Right ventricle myocardium inferior (tissue), 1 donor: Measurements from ENCODE around the gene TBX15. TPM values are rescaled to one million over a fixed set of nuclear protein-coding genes. Genes with fewer than 3 reads are reported as not detected.

Experiments used
- ATAC-seq: fragments of 200-7000 bp; cut with Tn5 transposase; one replicate; pipeline ENCODE4 v1.9.1; 2020; ENCODE audit warnings: mild to moderate bottlenecking, moderate library complexity
- DNase-seq: peaks from one replicate; pipeline ENCODE4 v3.0.0; 2021; ENCODE audit errors: missing footprints
- intact Hi-C: fragments of 100-400 bp; cut with DNase I; formaldehyde crosslinking; loops from one replicate; pipeline ENCODE4 v1.11.0; 2022
- total RNA-seq: library from RNA; stranded (reverse); fragmentation: NEBNext Ultra II Directional; extraction: Animal tissue kit (Norgen Biotek cat#: 25700); gene quantifications from one replicate; pipeline ENCODE4 v1.2.1, GENCODE V29; 2021
- donor health status: DM: no; HTN: yes; CAD: no; lungs with severe emphysema.

The TBX15 gene
- total RNA-seq, 1 donor from 2014 or later, result 0.43 TPM

GRCh38 chr1:118947003-118947765 is 41.0 kb downstream of the TBX15 start:
- ATAC-seq (no peak), DNase-seq (no peak)
- intact Hi-C loops, result no loop called here

- ATAC-seq (no peak), DNase-seq (no peak)
- intact Hi-C loops, result no loop called here
Observed at GRCh38 chr1:118945489-118945888, 42.7 kb downstream of the TBX15 start.

- no peak for ATAC-seq
- DNase-seq, result no peak
- intact Hi-C loops, result no loop called here
Observed at GRCh38 chr1:118944546-118944945, 43.6 kb downstream of the TBX15 start.

GRCh38 chr1:118944133-118944532 is 44.0 kb downstream of the TBX15 start:
- no peak for ATAC-seq
- intact Hi-C loops, result no loop called here

GRCh38 chr1:118940957-118941356 is 47.2 kb downstream of the TBX15 start:
- ATAC-seq, result no peak
- intact Hi-C loops, result no loop called here
- no peak for DNase-seq

More at GRCh38 chr1:118944133-118944532, 44.0 kb downstream of the TBX15 start:
- DNase-seq, result no peak

- DNase-seq, result no peak
- intact Hi-C loops, result no loop called here
- no peak for ATAC-seq
Observed at GRCh38 chr1:118937413-118938072, 50.6 kb downstream of the TBX15 start.

GRCh38 chr1:118934706-118935105 is 53.4 kb downstream of the TBX15 start:
- no peak for DNase-seq
- intact Hi-C loops, result no loop called here
- no peak for ATAC-seq

- intact Hi-C loops, result no loop called here
- DNase-seq, result no peak
- no peak for ATAC-seq
Observed at GRCh38 chr1:118933051-118933781, 54.9 kb downstream of the TBX15 start.

GRCh38 chr1:118931876-118932275 is 56.3 kb downstream of the TBX15 start:
- DNase-seq (no peak), ATAC-seq (no peak)
- intact Hi-C loops, result no loop called here

GRCh38 chr1:118928739-118929554 is 59.2 kb downstream of the TBX15 start:
- intact Hi-C loops, result no loop called here
- no peak for ATAC-seq

GRCh38 chr1:118927427-118928187 is 60.5 kb downstream of the TBX15 start:
- DNase-seq, result no peak
- ATAC-seq, result no peak
- intact Hi-C loops, result no loop called here

More at GRCh38 chr1:118928739-118929554, 59.2 kb downstream of the TBX15 start:
- no peak for DNase-seq

- DNase-seq (no peak), ATAC-seq (no peak)
- intact Hi-C loops, result no loop called here
Observed at GRCh38 chr1:118926261-118926660, 61.9 kb downstream of the TBX15 start.

- DNase-seq (no peak), ATAC-seq (no peak)
- intact Hi-C loops, result no loop called here
Observed at GRCh38 chr1:118925651-118926050, 62.5 kb downstream of the TBX15 start.

- ATAC-seq (no peak), DNase-seq (no peak)
- intact Hi-C loops, result no loop called here
Observed at GRCh38 chr1:118923319-118923718, 64.8 kb downstream of the TBX15 start.

- no peak for DNase-seq
- ATAC-seq, result no peak
- intact Hi-C loops, result no loop called here
Observed at GRCh38 chr1:118921994-118922393, 66.1 kb downstream of the TBX15 start.

- DNase-seq (no peak), ATAC-seq (no peak)
- intact Hi-C loops, result no loop called here
Observed at GRCh38 chr1:118920124-118920717, 67.9 kb downstream of the TBX15 start.

GRCh38 chr1:118918940-118919259 is 69.2 kb downstream of the TBX15 start:
- intact Hi-C loops, result no loop called here
- ATAC-seq (no peak), DNase-seq (no peak)
